Thyroid gland (tissue), 4 donors: ENCODE results near the gene SPECC1. TPM values are rescaled to one million over a fixed set of nuclear protein-coding genes. Genes with fewer than 3 reads are reported as not detected.

ENCODE experiments used
- DNase-seq, 2 donors: peaks; one replicate each; pipeline ENCODE4 v3.0.0-alpha.2; 2019
- H3K27ac ChIP-seq, 3 donors: fragments of 200-600 bp; sonication (generic); 1 replicate in 2 of 3; 2 replicates in 1 of 3; pipeline ENCODE4 v1.5.1; 2016 to 2019; ENCODE audit warnings: mild to moderate bottlenecking in 1 of 3, moderate library complexity in 1 of 3
- H3K27me3 ChIP-seq: fragments of 200-600 bp; sonication (generic); one replicate; pipeline ENCODE4 v1.5.1; 2019
- H3K36me3 ChIP-seq, 2 donors: fragments of 200-600 bp; sonication (generic); one replicate each; pipeline ENCODE4 v1.5.1; 2016 to 2019
- H3K4me1 ChIP-seq, 2 donors: fragments of 200-600 bp; sonication (generic); one replicate each; pipeline ENCODE4 v1.5.1; 2017 to 2019
- H3K4me3 ChIP-seq, 3 donors: fragments of 200-600 bp; sonication (generic); replicated peaks in 1 of 3; 1 replicate in 2 of 3; 2 replicates in 1 of 3; pipeline ENCODE4 v1.5.1; 2016; ENCODE audit warnings: mild to moderate bottlenecking in 1 of 3
- H3K9me3 ChIP-seq: fragments of 200-600 bp; sonication (generic); one replicate; pipeline ENCODE4 v1.5.1; 2017
- CTCF ChIP-seq, 6 experiments: fragments of 200-600 bp in 3 of 6; fragments of 450-650 bp in 3 of 6; sonication (generic) in 3 of 6; IDR thresholded peaks; one replicate each; pipeline ENCODE4 v1.5.1; 2016 to 2019; ENCODE audit warnings: antibody characterized with exemption in 6 of 6, mild to moderate bottlenecking in 2 of 6, inconsistent platforms in 1 of 6, moderate library complexity in 1 of 6
- POLR2A ChIP-seq, 2 donors: fragments of 450-650 bp; IDR thresholded peaks; one replicate each; pipeline ENCODE4 v1.6.1; 2017; ENCODE audit warnings: antibody characterized with exemption in 2 of 2, mild to moderate bottlenecking in 2 of 2, moderate library complexity in 1 of 2
- WGBS, 2 donors: methylation state at CpG; one replicate each; pipeline ENCODE4 v1.1.5; 2017; 5-methylcytosine and 5-hydroxymethylcytosine counted together
- intact Hi-C: fragments of 100-400 bp; cut with DNase I; formaldehyde crosslinking; loops from one replicate; pipeline ENCODE4 v1.15.1; 2023
- total RNA-seq, 4 donors: library from RNA; depleted of rRNA; stranded (reverse); fragments of >200 nt; gene quantifications; one replicate each; pipeline ENCODE4 v1.2.3, GENCODE V29; 2016

SPECC1 gene
- total RNA-seq, 4 donors from 2014 or later, result 19.8 to 41.5 (median 24.4) TPM

GRCh38 chr17:20216853-20217252 lies 207.7 kb downstream of the SPECC1 start:
- Histone ChIP-seq H3K27ac (no peak overlapping the region), H3K9me3 (no peaks in the 10 kb centered on the region), H3K27me3 (no peaks in the 10 kb centered on the region), H3K4me1 (peaks cover 0 to 4% of the 10 kb centered on the region in 2 donors), H3K4me3 (no peak overlapping the region), H3K36me3 (no peaks in the 10 kb centered on the region)
- intact Hi-C loops, result no loop called here
- WGBS, 2 donors, result 79 to 80% methylated on average over 3 of the region's 3 CpGs
- DNase-seq, result no peak
- no peak for TF ChIP-seq POLR2A (IDR thresholded peaks at IDR 0.05)
- no peak for TF ChIP-seq CTCF (IDR thresholded peaks at IDR 0.05)

GRCh38 chr17:20217677-20218076 lies 208.5 kb downstream of the SPECC1 start:
- intact Hi-C loops, result no loop called here
- Histone ChIP-seq H3K27ac (no peak overlapping the region), H3K9me3 (no peaks in the 10 kb centered on the region), H3K4me3 (no peak overlapping the region), H3K27me3 (no peaks in the 10 kb centered on the region), H3K4me1 (peaks cover 0 to 4% of the 10 kb centered on the region in 2 donors), H3K36me3 (no peaks in the 10 kb centered on the region)
- no peak for DNase-seq
- no peak for TF ChIP-seq POLR2A (IDR thresholded peaks at IDR 0.05)
- TF ChIP-seq CTCF (IDR thresholded peaks at IDR 0.05), result no peak
- 92 to 96% methylated on average over 4 of the region's 4 CpGs for WGBS, 2 donors

GRCh38 chr17:20218272-20218671 lies 209.1 kb downstream of the SPECC1 start:
- intact Hi-C loops, result no loop called here
- TF ChIP-seq CTCF (IDR thresholded peaks at IDR 0.05) (no peak), POLR2A (IDR thresholded peaks at IDR 0.05) (no peak)
- 86 to 92% methylated on average over 3 of the region's 3 CpGs for WGBS, 2 donors

GRCh38 chr17:20223808-20224328 lies 214.7 kb downstream of the SPECC1 start:
- intact Hi-C loops, result no loop called here

More at GRCh38 chr17:20218272-20218671, 209.1 kb downstream of the SPECC1 start:
- H3K4me3 ChIP-seq, result no peak overlapping the region
- H3K27me3 ChIP-seq, result no peaks in the 10 kb centered on the region
- no peaks in the 10 kb centered on the region for H3K9me3 ChIP-seq
- no peaks in the 10 kb centered on the region for H3K36me3 ChIP-seq
- peaks cover 0 to 4% of the 10 kb centered on the region in 2 donors for H3K4me1 ChIP-seq
- DNase-seq, result no peak
- no peak overlapping the region for H3K27ac ChIP-seq

More at GRCh38 chr17:20223808-20224328, 214.7 kb downstream of the SPECC1 start:
- H3K9me3 ChIP-seq, result no peaks in the 10 kb centered on the region
- WGBS, 2 donors, result 73 to 75% methylated on average over 3 of the region's 3 CpGs
- peaks cover 0 to 3% of the 10 kb centered on the region in 2 donors for H3K4me1 ChIP-seq
- no peak overlapping the region for H3K27ac ChIP-seq
- TF ChIP-seq POLR2A (IDR thresholded peaks at IDR 0.05) (no peak), CTCF (IDR thresholded peaks at IDR 0.05) (no peak)
- H3K27me3 ChIP-seq, result no peaks in the 10 kb centered on the region
- no peak overlapping the region for H3K4me3 ChIP-seq
- H3K36me3 ChIP-seq, result no peaks in the 10 kb centered on the region
- DNase-seq, result no peak
